ENCODE data around the gene ZNF511. TPM values are rescaled to one million over a fixed set of nuclear protein-coding genes. Genes with fewer than 3 reads are reported as not detected.
A peak's percentile ranks its signal among the peaks of the same experiment; 100 is the strongest.

ZNF511 gene
- total RNA-seq, 1 experiment from 2014 or later: 78.4 TPM

GRCh38 chr10:133325440-133326222 lies 16.9 kb downstream of the ZNF511 start:
- H3K79me2 ChIP-seq (ENCODE audit: low read length): no peaks in the 10 kb centered on the region
- CTCF ChIA-PET: no interaction called here
- intact Hi-C loops (cut with micrococcal nuclease): loop anchor here (10.0 kb wide), 1 partner anchor 179 kb away; no protein-coding TSS in a partner anchor
- H3K4me2 ChIP-seq (ENCODE audit: low read length): peak overlapping the region; percentile 16; the same call in 1 of the 2 replicates
- H3F3A ChIP-seq (ENCODE audit: low read length, unreplicated experiment): peaks cover 4% of the 10 kb centered on the region
- no TSS peak for BruUV-seq (replicated peaks)
- H3K9me2 ChIP-seq (replicated peaks; ENCODE audit: low read length): no peaks in the 10 kb centered on the region
- no peak overlapping the region for H3K4me3 ChIP-seq (ENCODE audit: low read length)
- no peaks in the 10 kb centered on the region for H3K36me3 ChIP-seq (ENCODE audit: low read depth, low read length)
- DNase-seq (no peak), ATAC-seq (no peak)
- no peak overlapping the region for H2AFZ ChIP-seq (ENCODE audit: low read length)
- no peak overlapping the region for H3K9ac ChIP-seq (ENCODE audit: low read length)
- peaks cover 15% of the 10 kb centered on the region for H3K4me1 ChIP-seq (ENCODE audit: insufficient read depth, low read length)
- no peaks in the 10 kb centered on the region for H3K9me3 ChIP-seq (ENCODE audit: low read length)
- H3K27me3 ChIP-seq (ENCODE audit: low read length): peaks cover 11% of the 10 kb centered on the region; the same call in 1 of the 2 replicates
- POLR2A ChIA-PET (ENCODE audit: unreplicated experiment): no interaction called here
- no peaks in the 10 kb centered on the region for H4K20me1 ChIP-seq (ENCODE audit: low read length)
- no peak overlapping the region for H3K27ac ChIP-seq (ENCODE audit: low read length)
- TF ChIP-seq CTCF (conservative IDR thresholded peaks at IDR 0.05; ENCODE audit: low read depth, low read length) (no peak), EZH2 (IDR thresholded peaks at IDR 0.05; ENCODE audit: low read length, unreplicated experiment) (peak; percentile 45), EZH2phosphoT487 (IDR thresholded peaks at IDR 0.05; ENCODE audit: borderline replicate concordance, low read length) (no peak; the same call in 1 of the 2 replicates)

- TF ChIP-seq EZH2 (IDR thresholded peaks at IDR 0.05; ENCODE audit: low read length, unreplicated experiment) (no peak), EZH2phosphoT487 (IDR thresholded peaks at IDR 0.05; ENCODE audit: borderline replicate concordance, low read length) (no peak), CTCF (conservative IDR thresholded peaks at IDR 0.05; ENCODE audit: low read depth, low read length) (no peak)
- no peak overlapping the region for H3K4me2 ChIP-seq (ENCODE audit: low read length)
- no peaks in the 10 kb centered on the region for H3K36me3 ChIP-seq (ENCODE audit: low read depth, low read length)
- peaks cover 15% of the 10 kb centered on the region for H3K4me1 ChIP-seq (ENCODE audit: insufficient read depth, low read length)
- H3K9me2 ChIP-seq (replicated peaks; ENCODE audit: low read length): no peaks in the 10 kb centered on the region
- no peak for DNase-seq
- H3K9ac ChIP-seq (ENCODE audit: low read length): no peak overlapping the region
- H3K9me3 ChIP-seq (ENCODE audit: low read length): no peaks in the 10 kb centered on the region
- H3F3A ChIP-seq (ENCODE audit: low read length, unreplicated experiment): peaks cover 4% of the 10 kb centered on the region
- ChIA-PET CTCF (no interaction called here), POLR2A (ENCODE audit: unreplicated experiment) (no interaction called here)
- ATAC-seq: no peak
- H3K27me3 ChIP-seq (ENCODE audit: low read length): peaks cover 11% of the 10 kb centered on the region; the same call in 1 of the 2 replicates
- no peak overlapping the region for H3K27ac ChIP-seq (ENCODE audit: low read length)
- no peaks in the 10 kb centered on the region for H4K20me1 ChIP-seq (ENCODE audit: low read length)
- no peak overlapping the region for H3K4me3 ChIP-seq (ENCODE audit: low read length)
- BruUV-seq (replicated peaks): no TSS peak
- no peaks in the 10 kb centered on the region for H3K79me2 ChIP-seq (ENCODE audit: low read length)
- H2AFZ ChIP-seq (ENCODE audit: low read length): no peak overlapping the region
- intact Hi-C loops (cut with micrococcal nuclease): loop anchor here (10.0 kb wide), 1 partner anchor 179 kb away; no protein-coding TSS in a partner anchor
These were observed 17.5 kb downstream of the ZNF511 start for GRCh38 chr10:133326223-133326551.

Data from PC-3 (cell line).